Measurements from ENCODE around the gene KYAT1. TPM values are rescaled to one million over a fixed set of nuclear protein-coding genes. Genes with fewer than 3 reads are reported as not detected.

KYAT1 gene
- total RNA-seq, 1 experiment from 2014 or later, result 34.1 TPM

DNA sequence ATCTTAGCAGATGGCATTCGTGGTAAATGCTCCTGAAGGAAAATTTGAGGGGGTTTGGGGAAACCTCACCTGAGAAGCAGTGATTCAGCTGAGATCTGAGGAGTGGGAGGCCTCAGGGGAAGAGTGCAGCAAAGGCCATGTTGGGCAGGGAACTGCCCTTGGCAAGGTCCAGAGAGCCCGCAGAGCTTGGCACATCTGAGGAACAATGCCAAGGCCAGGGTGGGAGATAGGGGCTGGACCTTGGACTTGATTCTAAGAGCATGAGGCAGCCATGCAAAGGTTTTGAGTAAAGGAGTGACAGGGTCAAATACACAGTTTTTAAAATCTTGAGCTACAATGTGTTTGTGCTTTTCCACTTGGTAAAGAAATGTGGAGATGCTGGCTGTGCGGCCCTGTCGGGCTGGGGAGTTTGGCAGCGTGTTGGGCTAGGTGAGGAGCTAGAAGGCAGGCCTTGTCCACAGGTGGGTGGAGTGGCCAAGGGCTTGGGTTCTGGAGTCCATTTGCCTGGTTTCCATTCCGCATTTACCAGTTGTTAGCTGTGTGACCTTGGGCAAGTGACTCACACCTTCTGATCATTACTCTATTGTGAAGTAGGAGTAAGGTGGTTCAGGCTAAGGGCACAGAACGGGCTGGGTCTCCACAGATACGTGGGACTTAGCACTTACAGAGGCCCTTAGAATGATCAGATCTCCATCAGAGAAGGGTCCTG lies 88.6 kb downstream of the KYAT1 start (continued):
- no peak for TF ChIP-seq KAT7 (CRISPR knock-in tag; IDR thresholded peaks at IDR 0.05; ENCODE audit: borderline replicate concordance)
- TF ChIP-seq, protein P1, sequence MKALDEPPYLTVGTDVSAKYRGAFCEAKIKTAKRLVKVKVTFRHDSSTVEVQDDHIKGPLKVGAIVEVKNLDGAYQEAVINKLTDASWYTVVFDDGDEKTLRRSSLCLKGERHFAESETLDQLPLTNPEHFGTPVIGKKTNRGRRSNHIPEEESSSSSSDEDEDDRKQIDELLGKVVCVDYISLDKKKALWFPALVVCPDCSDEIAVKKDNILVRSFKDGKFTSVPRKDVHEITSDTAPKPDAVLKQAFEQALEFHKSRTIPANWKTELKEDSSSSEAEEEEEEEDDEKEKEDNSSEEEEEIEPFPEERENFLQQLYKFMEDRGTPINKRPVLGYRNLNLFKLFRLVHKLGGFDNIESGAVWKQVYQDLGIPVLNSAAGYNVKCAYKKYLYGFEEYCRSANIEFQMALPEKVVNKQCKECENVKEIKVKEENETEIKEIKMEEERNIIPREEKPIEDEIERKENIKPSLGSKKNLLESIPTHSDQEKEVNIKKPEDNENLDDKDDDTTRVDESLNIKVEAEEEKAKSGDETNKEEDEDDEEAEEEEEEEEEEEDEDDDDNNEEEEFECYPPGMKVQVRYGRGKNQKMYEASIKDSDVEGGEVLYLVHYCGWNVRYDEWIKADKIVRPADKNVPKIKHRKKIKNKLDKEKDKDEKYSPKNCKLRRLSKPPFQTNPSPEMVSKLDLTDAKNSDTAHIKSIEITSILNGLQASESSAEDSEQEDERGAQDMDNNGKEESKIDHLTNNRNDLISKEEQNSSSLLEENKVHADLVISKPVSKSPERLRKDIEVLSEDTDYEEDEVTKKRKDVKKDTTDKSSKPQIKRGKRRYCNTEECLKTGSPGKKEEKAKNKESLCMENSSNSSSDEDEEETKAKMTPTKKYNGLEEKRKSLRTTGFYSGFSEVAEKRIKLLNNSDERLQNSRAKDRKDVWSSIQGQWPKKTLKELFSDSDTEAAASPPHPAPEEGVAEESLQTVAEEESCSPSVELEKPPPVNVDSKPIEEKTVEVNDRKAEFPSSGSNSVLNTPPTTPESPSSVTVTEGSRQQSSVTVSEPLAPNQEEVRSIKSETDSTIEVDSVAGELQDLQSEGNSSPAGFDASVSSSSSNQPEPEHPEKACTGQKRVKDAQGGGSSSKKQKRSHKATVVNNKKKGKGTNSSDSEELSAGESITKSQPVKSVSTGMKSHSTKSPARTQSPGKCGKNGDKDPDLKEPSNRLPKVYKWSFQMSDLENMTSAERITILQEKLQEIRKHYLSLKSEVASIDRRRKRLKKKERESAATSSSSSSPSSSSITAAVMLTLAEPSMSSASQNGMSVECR (CRISPR knock-in tag; IDR thresholded peaks at IDR 0.05; ENCODE audit: borderline replicate concordance), result no peak

- POLR2A ChIA-PET, result no interaction called here
- no peaks in the 10 kb centered on the region for H3K9me3 Mint-ChIP-seq
- no peak overlapping the region for H3K27ac Mint-ChIP-seq
- H3K4me1 Mint-ChIP-seq, result peaks cover 7% of the 10 kb centered on the region; the same call in 1 of the 2 replicates
- ATAC-seq, result no peak
- CTCF ChIA-PET, result no interaction called here
- TF ChIP-seq TP53 (CRISPR knock-in tag; IDR thresholded peaks at IDR 0.05) (no peak), ZNF219 (CRISPR knock-in tag; IDR thresholded peaks at IDR 0.05; ENCODE audit: borderline replicate concordance) (no peak), SMAD3 (CRISPR knock-in tag; IDR thresholded peaks at IDR 0.05; ENCODE audit: borderline replicate concordance) (no peak), CREM (CRISPR knock-in tag; IDR thresholded peaks at IDR 0.05) (no peak), ATF2 (CRISPR knock-in tag; IDR thresholded peaks at IDR 0.05; ENCODE audit: borderline replicate concordance, low read depth) (no peak), ATF1 (CRISPR knock-in tag; IDR thresholded peaks at IDR 0.05) (no peak), ELF4 (CRISPR knock-in tag; IDR thresholded peaks at IDR 0.05; ENCODE audit: low read depth) (no peak), CTCF (IDR thresholded peaks at IDR 0.05) (no peak), RELA (CRISPR knock-in tag; IDR thresholded peaks at IDR 0.05; ENCODE audit: borderline replicate concordance) (no peak)
- TF ChIP-seq, protein P2, sequence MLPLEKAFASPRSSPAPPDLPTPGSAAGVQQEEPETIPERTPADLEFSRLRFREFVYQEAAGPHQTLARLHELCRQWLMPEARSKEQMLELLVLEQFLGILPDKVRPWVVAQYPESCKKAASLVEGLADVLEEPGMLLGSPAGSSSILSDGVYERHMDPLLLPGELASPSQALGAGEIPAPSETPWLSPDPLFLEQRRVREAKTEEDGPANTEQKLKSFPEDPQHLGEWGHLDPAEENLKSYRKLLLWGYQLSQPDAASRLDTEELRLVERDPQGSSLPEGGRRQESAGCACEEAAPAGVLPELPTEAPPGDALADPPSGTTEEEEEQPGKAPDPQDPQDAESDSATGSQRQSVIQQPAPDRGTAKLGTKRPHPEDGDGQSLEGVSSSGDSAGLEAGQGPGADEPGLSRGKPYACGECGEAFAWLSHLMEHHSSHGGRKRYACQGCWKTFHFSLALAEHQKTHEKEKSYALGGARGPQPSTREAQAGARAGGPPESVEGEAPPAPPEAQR (CRISPR knock-in tag; IDR thresholded peaks at IDR 0.05), result no peak
- H3K36me3 Mint-ChIP-seq, result peaks cover 9% of the 10 kb centered on the region
- H3K27me3 Mint-ChIP-seq (ENCODE audit: low read depth), result no peaks in the 10 kb centered on the region
- H3K4me3 Mint-ChIP-seq, result no peak overlapping the region
- no peak for DNase-seq (ENCODE audit: low spot score)
These were observed 89.6 kb downstream of the KYAT1 start for GRCh38 chr9:128792134-128792533.

- Mint-ChIP-seq H3K36me3 (peaks cover 9% of the 10 kb centered on the region), H3K9me3 (no peaks in the 10 kb centered on the region), H3K27me3 (ENCODE audit: low read depth) (no peaks in the 10 kb centered on the region), H3K4me3 (no peak overlapping the region), H3K27ac (no peak overlapping the region), H3K4me1 (peaks cover 7% of the 10 kb centered on the region; the same call in 1 of the 2 replicates)
- ChIA-PET CTCF (no interaction called here), POLR2A (no interaction called here)
- ATAC-seq (no peak), DNase-seq (ENCODE audit: low spot score) (no peak)
- TF ChIP-seq JUN (CRISPR knock-in tag; IDR thresholded peaks at IDR 0.05) (no peak), ELF4 (CRISPR knock-in tag; IDR thresholded peaks at IDR 0.05; ENCODE audit: low read depth) (no peak), NR3C1 (CRISPR knock-in tag; conservative IDR thresholded peaks at IDR 0.05; ENCODE audit: low read depth) (no peak), NR1H2 (CRISPR knock-in tag; IDR thresholded peaks at IDR 0.05) (no peak), SOX15 (CRISPR knock-in tag; IDR thresholded peaks at IDR 0.05) (no peak), HMGA2 (CRISPR knock-in tag; IDR thresholded peaks at IDR 0.05) (no peak), ZNF232 (CRISPR knock-in tag; IDR thresholded peaks at IDR 0.05) (no peak), TEAD4 (CRISPR knock-in tag; IDR thresholded peaks at IDR 0.05) (no peak), IRF2 (CRISPR knock-in tag; IDR thresholded peaks at IDR 0.05; ENCODE audit: borderline replicate concordance, low read depth) (no peak)
- TF ChIP-seq, protein P3, sequence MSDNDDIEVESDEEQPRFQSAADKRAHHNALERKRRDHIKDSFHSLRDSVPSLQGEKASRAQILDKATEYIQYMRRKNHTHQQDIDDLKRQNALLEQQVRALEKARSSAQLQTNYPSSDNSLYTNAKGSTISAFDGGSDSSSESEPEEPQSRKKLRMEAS (CRISPR knock-in tag; IDR thresholded peaks at IDR 0.05), result no peak
- TF ChIP-seq, protein P4, sequence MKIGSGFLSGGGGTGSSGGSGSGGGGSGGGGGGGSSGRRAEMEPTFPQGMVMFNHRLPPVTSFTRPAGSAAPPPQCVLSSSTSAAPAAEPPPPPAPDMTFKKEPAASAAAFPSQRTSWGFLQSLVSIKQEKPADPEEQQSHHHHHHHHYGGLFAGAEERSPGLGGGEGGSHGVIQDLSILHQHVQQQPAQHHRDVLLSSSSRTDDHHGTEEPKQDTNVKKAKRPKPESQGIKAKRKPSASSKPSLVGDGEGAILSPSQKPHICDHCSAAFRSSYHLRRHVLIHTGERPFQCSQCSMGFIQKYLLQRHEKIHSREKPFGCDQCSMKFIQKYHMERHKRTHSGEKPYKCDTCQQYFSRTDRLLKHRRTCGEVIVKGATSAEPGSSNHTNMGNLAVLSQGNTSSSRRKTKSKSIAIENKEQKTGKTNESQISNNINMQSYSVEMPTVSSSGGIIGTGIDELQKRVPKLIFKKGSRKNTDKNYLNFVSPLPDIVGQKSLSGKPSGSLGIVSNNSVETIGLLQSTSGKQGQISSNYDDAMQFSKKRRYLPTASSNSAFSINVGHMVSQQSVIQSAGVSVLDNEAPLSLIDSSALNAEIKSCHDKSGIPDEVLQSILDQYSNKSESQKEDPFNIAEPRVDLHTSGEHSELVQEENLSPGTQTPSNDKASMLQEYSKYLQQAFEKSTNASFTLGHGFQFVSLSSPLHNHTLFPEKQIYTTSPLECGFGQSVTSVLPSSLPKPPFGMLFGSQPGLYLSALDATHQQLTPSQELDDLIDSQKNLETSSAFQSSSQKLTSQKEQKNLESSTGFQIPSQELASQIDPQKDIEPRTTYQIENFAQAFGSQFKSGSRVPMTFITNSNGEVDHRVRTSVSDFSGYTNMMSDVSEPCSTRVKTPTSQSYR (CRISPR knock-in tag; IDR thresholded peaks at IDR 0.05), result no peak
These were observed 91.2 kb downstream of the KYAT1 start for GRCh38 chr9:128790536-128790935.
